A549 (cell line): ENCODE measurements around the gene LGR5. TPM values are rescaled to one million over a fixed set of nuclear protein-coding genes. Genes with fewer than 3 reads are reported as not detected.

ENCODE experiments used
- ATAC-seq, 2 experiments: fragments of 200-7000 bp in 1 of 2; fragments of >200 bp in 1 of 2; cut with Nextera tagmentation in 1 of 2; cut with Tn5 transposase in 1 of 2; 3 replicates each; pipeline versions ENCODE4 v1.8.0 to v1.9.1; 2018 to 2020; ENCODE audit warnings: mild to moderate bottlenecking in 1 of 2, moderate library complexity in 1 of 2
- CTCF ChIA-PET: fragments of 300-600 bp; sonication (Branson Sonifier 250); formaldehyde crosslinking; extraction: SDS; loops from one replicate; lab custom pipeline; 2021; ENCODE audit warnings: antibody characterized with exemption, inconsistent platforms; lab: Yijun Ruan, JAX
- POLR2A ChIA-PET: fragments of 350-600 bp; formaldehyde crosslinking; extraction: SDS; loops from one replicate; lab custom pipeline; 2021; ENCODE audit warnings: antibody characterized with exemption, inconsistent platforms; lab: Yijun Ruan, JAX
- DNase-seq, 2 experiments: peaks; one replicate each; pipeline versions ENCODE4 v3.0.0 to v3.0.0-alpha.2; 2011 to 2016; ENCODE audit warnings: low read depth in 1 of 2, low spot score in 1 of 2
- FAIRE-seq: peaks from 2 replicates; lab custom pipeline; 2011; peaks lifted over from hg19 to GRCh38; lab: Jason Lieb, UNC
- H3K27ac ChIP-seq, 2 experiments: fragments of >200 bp; sonication (Bioruptor Twin); formaldehyde crosslinking; 3 replicates each; pipeline ENCODE4 v1.5.1; 2016 to 2017
- H3K4me1 ChIP-seq: fragments of >200 bp; sonication (Bioruptor Twin); formaldehyde crosslinking; 3 replicates; pipeline ENCODE4 v1.6.1; 2016
- H3K4me2 ChIP-seq: fragments of >200 bp; sonication (Bioruptor Twin); formaldehyde crosslinking; 3 replicates; pipeline ENCODE4 v1.6.1; 2016
- H3K4me3 ChIP-seq: fragments of >200 bp; sonication (Bioruptor Twin); formaldehyde crosslinking; 3 replicates; pipeline ENCODE4 v1.5.1; 2016
- H3K9me3 ChIP-seq: fragments of >200 bp; sonication (Bioruptor Twin); formaldehyde crosslinking; 3 replicates; pipeline ENCODE4 v1.6.1; 2016
- BHLHE40 ChIP-seq: IDR thresholded peaks from 2 replicates; pipeline ENCODE4 v1.6.1; 2012; ENCODE audit warnings: low read depth, low read length, inconsistent platforms
- CBX8 ChIP-seq: fragments of 200-600 bp; sonication (generic); IDR thresholded peaks from 2 replicates; pipeline ENCODE4 v1.6.1; 2016
- CHD4 ChIP-seq: fragments of 200-600 bp; sonication (generic); IDR thresholded peaks from 2 replicates; pipeline ENCODE4 v1.6.1; 2016; ENCODE audit warnings: antibody characterized with exemption, mild to moderate bottlenecking, borderline replicate concordance
- EHF ChIP-seq: fragments of 250-450 bp; sonication (Bioruptor Pico); IDR thresholded peaks from 2 replicates; pipeline ENCODE4 v1.5.0; 2020; ENCODE audit warnings: mild to moderate bottlenecking
- EHMT2 ChIP-seq: fragments of 200-600 bp; sonication (generic); IDR thresholded peaks from 2 replicates; pipeline ENCODE4 v1.6.1; 2016; ENCODE audit warnings: antibody characterized with exemption, low read depth, mild to moderate bottlenecking, moderate library complexity
- EP300 ChIP-seq, 2 experiments: fragments of >200 bp; sonication (Bioruptor Twin); formaldehyde crosslinking; IDR thresholded peaks; 2 replicates in 1 of 2; 3 replicates in 1 of 2; pipeline ENCODE4 v1.6.1; 2016 to 2017
- FOSL2 ChIP-seq, 2 experiments: fragments of 450-650 bp in 1 of 2; fragments of >200 bp in 1 of 2; sonication (Bioruptor Twin) in 1 of 2; formaldehyde crosslinking; IDR thresholded peaks; 2 replicates each; pipeline versions ENCODE4 v1.5.0 to v1.6.1; 2016 to 2020; ENCODE audit warnings: mild to moderate bottlenecking in 1 of 2, moderate library complexity in 1 of 2
- FOXS1 ChIP-seq: fragments of 250-450 bp; sonication (Bioruptor Pico); IDR thresholded peaks from 2 replicates; pipeline ENCODE4 v1.5.0; 2020; ENCODE audit warnings: mild to moderate bottlenecking, moderate library complexity
- GATA3 ChIP-seq: IDR thresholded peaks from 2 replicates; pipeline ENCODE4 v1.6.1; 2012; ENCODE audit warnings: borderline replicate concordance
- HEYL ChIP-seq: fragments of 250-450 bp; sonication (Bioruptor Pico); IDR thresholded peaks from 2 replicates; pipeline ENCODE4 v1.8.0; 2021; ENCODE audit warnings: mild to moderate bottlenecking, moderate library complexity
- HOXB13 ChIP-seq: fragments of 250-450 bp; sonication (Bioruptor Pico); IDR thresholded peaks from 2 replicates; pipeline ENCODE4 v1.5.0; 2020; ENCODE audit warnings: low read depth, mild to moderate bottlenecking, moderate library complexity
- HOXB5 ChIP-seq: fragments of 250-450 bp; sonication (Bioruptor Pico); IDR thresholded peaks from 2 replicates; pipeline ENCODE4 v1.5.0; 2020; ENCODE audit warnings: mild to moderate bottlenecking, moderate library complexity
- JUN ChIP-seq, 2 experiments: fragments of >200 bp; sonication (Bioruptor Twin); formaldehyde crosslinking; IDR thresholded peaks; 2 replicates in 1 of 2; 3 replicates in 1 of 2; pipeline ENCODE4 v1.6.1; 2016 to 2017
- JUNB ChIP-seq: fragments of >200 bp; sonication (Bioruptor Twin); formaldehyde crosslinking; IDR thresholded peaks from 2 replicates; pipeline ENCODE4 v1.6.1; 2016
- KDM5A ChIP-seq: fragments of 200-600 bp; sonication (generic); IDR thresholded peaks from 2 replicates; pipeline ENCODE4 v1.6.1; 2016; ENCODE audit warnings: antibody characterized with exemption, mild to moderate bottlenecking
- MAFK ChIP-seq: fragments of 450-650 bp; IDR thresholded peaks from 2 replicates; pipeline ENCODE4 v1.6.1; 2014; ENCODE audit not compliant: partially characterized antibody
- NFE2L2 ChIP-seq: fragments of 150-350 bp; conservative IDR thresholded peaks from 2 replicates; pipeline ENCODE4 v1.6.1; 2014; ENCODE audit warnings: low read length
- NR3C1 ChIP-seq: fragments of >200 bp; sonication (Bioruptor Twin); formaldehyde crosslinking; IDR thresholded peaks from 3 replicates; pipeline ENCODE4 v1.6.1; 2017
- POLR2A ChIP-seq: IDR thresholded peaks from 2 replicates; pipeline ENCODE4 v1.6.1; 2012; ENCODE audit warnings: mild to moderate bottlenecking, low read length
- POLR2AphosphoS2 ChIP-seq: conservative IDR thresholded peaks from 2 replicates; pipeline ENCODE4 v1.6.1; 2012; ENCODE audit warnings: low read length, improper control_type of control experiment, inconsistent platforms
- RAD21 ChIP-seq, 2 experiments: fragments of >200 bp in 1 of 2; sonication (Bioruptor Twin) in 1 of 2; formaldehyde crosslinking in 1 of 2; IDR thresholded peaks in 1 of 2; conservative IDR thresholded peaks in 1 of 2; 2 replicates in 1 of 2; 3 replicates in 1 of 2; pipeline ENCODE4 v1.6.1; 2012 to 2018; ENCODE audit warnings: inconsistent platforms in 1 of 2
- RCOR1 ChIP-seq: fragments of 150-350 bp; IDR thresholded peaks from 2 replicates; pipeline ENCODE4 v1.6.1; 2014; ENCODE audit warnings: antibody characterized with exemption, low read length, low read depth
- TFCP2L1 ChIP-seq: fragments of 250-450 bp; sonication (Bioruptor Pico); IDR thresholded peaks from 2 replicates; pipeline ENCODE4 v1.5.0; 2021; ENCODE audit warnings: mild to moderate bottlenecking
- TP53 ChIP-seq: fragments of 250-450 bp; sonication (Bioruptor Pico); IDR thresholded peaks from 2 replicates; pipeline ENCODE4 v1.5.0; 2021; ENCODE audit warnings: mild to moderate bottlenecking, moderate library complexity
- ZC3H11A ChIP-seq: fragments of 450-650 bp; IDR thresholded peaks from 2 replicates; pipeline ENCODE4 v1.6.1; 2014; ENCODE audit warnings: antibody characterized with exemption, mild to moderate bottlenecking
- ZFP36 ChIP-seq: fragments of 450-650 bp; IDR thresholded peaks from 2 replicates; pipeline ENCODE4 v1.6.1; 2014; ENCODE audit warnings: borderline replicate concordance; ENCODE audit not compliant: partially characterized antibody
- ZNF302 ChIP-seq: fragments of 250-450 bp; sonication (Bioruptor Pico); IDR thresholded peaks from 2 replicates; pipeline ENCODE4 v1.9.0; 2021; ENCODE audit warnings: inconsistent platforms, mild to moderate bottlenecking, moderate library complexity
- WGBS: methylation state at CpG from one replicate; pipeline ENCODE4 v1.1.6; 2017; ENCODE audit errors: missing lambda C conversion rate; 5-methylcytosine and 5-hydroxymethylcytosine counted together
- polyA plus RNA-seq, 4 experiments: library from polyadenylated mRNA; depleted of rRNA in 3 of 4; stranded (reverse); fragments of >200 nt; fragmentation: RNase III in 1 of 4; extraction: RNeasy Plus Mini Kit Qiagen cat#74134 plus additional on column Dnase treatment in 1 of 4; gene quantifications; 2 replicates in 3 of 4; 3 replicates in 1 of 4; pipeline ENCODE4 v1.2.3, GENCODE V29; 2011 to 2017
- TF ChIP-seq, protein P1 (sequence below): fragments of 250-450 bp; sonication (Bioruptor Pico); IDR thresholded peaks from 2 replicates; pipeline ENCODE4 v1.5.0; 2020; ENCODE audit warnings: low read depth, mild to moderate bottlenecking, moderate library complexity
- TF ChIP-seq, protein P2 (sequence below): IDR thresholded peaks from 2 replicates; pipeline ENCODE4 v1.6.1; 2012

Gene LGR5
- polyA plus RNA-seq, 2 of the 4 experiments (the other 2 are of a cell fraction) = not detected

DNA sequence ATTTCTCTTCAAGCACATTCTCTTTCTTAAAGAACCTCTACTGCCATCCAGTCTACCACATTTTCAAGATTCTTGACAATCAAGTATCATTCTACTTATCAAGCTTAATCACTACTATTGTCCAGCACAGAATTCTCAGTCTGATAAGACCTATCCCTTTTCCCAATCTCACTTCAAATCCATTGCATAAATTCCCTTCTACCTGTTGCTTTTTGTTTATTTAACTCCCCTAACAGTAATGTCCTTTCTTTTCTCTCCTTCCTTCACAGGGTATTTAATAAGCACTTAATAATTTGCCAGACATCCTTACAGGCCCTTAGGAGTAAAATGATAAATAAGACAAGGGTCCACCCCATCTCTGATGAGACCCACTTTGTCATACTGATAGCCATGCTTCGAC lies 182.3 kb downstream of the LGR5 start:
- POLR2A ChIA-PET = no interaction called here
- DNase-seq = no peak
- no peak for TF ChIP-seq EHF (CRISPR knock-in tag)
- no peak for TF ChIP-seq POLR2AphosphoS2
- no peak for TF ChIP-seq JUN (IDR thresholded peaks at IDR 0.05)
- no peak for TF ChIP-seq TP53 (CRISPR knock-in tag)
- no peak for TF ChIP-seq MAFK
- no peak for TF ChIP-seq JUNB
- TF ChIP-seq EP300 (IDR thresholded peaks at IDR 0.05) = no peak
- no peak for TF ChIP-seq HOXB5 (CRISPR knock-in tag)
- TF ChIP-seq, all 56 proteins: peak for 0
- Histone ChIP-seq H3K4me1 (no peaks in the 10 kb centered on the region), H3K4me2 (no peak overlapping the region), H3K27ac (no peak overlapping the region), H3K4me3 (no peak overlapping the region), H3K9me3 (no peaks in the 10 kb centered on the region)
- WGBS = 100% methylated on average over 1 of the region's 1 CpG
- FAIRE-seq = no peak
- CTCF ChIA-PET = interaction anchor here (0.7 to 1.8 kb wide), 4 partner anchors 15 to 206 kb away, joined by 3 to 5 read pairs (median 4); no protein-coding TSS in a partner anchor
- no peak for ATAC-seq

DNA sequence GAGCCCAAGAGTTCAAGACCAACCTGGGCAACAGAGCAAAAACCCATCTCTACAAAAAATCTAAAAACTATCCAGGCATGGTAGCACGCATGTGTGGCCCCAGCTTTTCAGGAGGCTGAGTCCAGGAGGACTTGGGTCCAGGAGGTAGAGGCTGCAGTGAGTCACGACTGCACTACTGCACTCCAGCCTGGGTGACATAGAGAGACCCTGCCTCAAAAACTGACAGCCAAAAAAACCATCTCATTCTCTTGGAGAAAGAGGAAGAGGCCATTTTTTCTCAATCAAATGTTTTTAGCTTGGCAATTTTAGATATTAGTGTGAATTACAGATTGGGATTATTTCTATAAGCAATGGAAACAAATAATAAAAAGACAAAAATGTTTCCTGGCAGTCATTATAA lies 185.9 kb downstream of the LGR5 start:
- POLR2A ChIA-PET = no interaction called here
- Histone ChIP-seq H3K27ac (no peak overlapping the region), H3K4me1 (no peaks in the 10 kb centered on the region), H3K9me3 (no peaks in the 10 kb centered on the region), H3K4me3 (no peak overlapping the region), H3K4me2 (no peak overlapping the region)
- TF ChIP-seq NR3C1 (no peak), ZC3H11A (no peak), KDM5A (no peak), FOXS1 (no peak), ZNF302 (CRISPR knock-in tag) (no peak), EP300 (IDR thresholded peaks at IDR 0.05) (no peak), CHD4 (no peak), ZFP36 (no peak), POLR2A (no peak), BHLHE40 (no peak)
- DNase-seq = no peak
- CTCF ChIA-PET = interaction anchor here (0.6 to 1.8 kb wide), 3 partner anchors 11 to 1749 kb away, joined by 3 to 9 read pairs (median 4); no protein-coding TSS in a partner anchor
- no peak for FAIRE-seq
- no peak for ATAC-seq
- WGBS = 90% methylated on average over 2 of the region's 2 CpGs

DNA sequence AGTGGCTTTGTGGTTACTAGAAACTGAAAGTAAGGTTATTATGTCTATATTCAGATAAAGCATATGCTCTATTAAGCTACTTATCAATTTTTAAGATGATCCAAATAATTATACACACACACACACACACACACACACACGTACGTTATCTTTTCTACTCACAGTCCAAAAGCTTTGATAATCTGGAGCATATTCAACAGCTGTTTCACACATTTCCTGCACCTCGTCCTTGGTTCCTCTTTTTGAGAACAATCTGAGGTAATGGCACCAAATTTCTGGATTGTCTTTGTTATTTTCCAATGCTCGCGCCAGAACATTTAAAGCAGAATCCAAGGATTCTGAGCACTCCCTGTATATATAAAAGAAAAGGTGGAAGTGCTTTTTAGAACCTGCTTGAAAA lies 186.5 kb downstream of the LGR5 start:
- POLR2A ChIA-PET = no interaction called here
- Histone ChIP-seq H3K4me1 (no peaks in the 10 kb centered on the region), H3K27ac (no peak overlapping the region), H3K9me3 (no peaks in the 10 kb centered on the region), H3K4me2 (no peak overlapping the region), H3K4me3 (no peak overlapping the region)
- TF ChIP-seq TFCP2L1 (CRISPR knock-in tag) (no peak), JUN (IDR thresholded peaks at IDR 0.05) (no peak), FOSL2 (IDR thresholded peaks at IDR 0.05) (no peak), FOSL2 (CRISPR knock-in tag; IDR thresholded peaks at IDR 0.05) (no peak), CBX8 (no peak), EHMT2 (no peak), HEYL (CRISPR knock-in tag) (no peak)
- TF ChIP-seq, protein P1, sequence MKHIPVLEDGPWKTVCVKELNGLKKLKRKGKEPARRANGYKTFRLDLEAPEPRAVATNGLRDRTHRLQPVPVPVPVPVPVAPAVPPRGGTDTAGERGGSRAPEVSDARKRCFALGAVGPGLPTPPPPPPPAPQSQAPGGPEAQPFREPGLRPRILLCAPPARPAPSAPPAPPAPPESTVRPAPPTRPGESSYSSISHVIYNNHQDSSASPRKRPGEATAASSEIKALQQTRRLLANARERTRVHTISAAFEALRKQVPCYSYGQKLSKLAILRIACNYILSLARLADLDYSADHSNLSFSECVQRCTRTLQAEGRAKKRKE (CRISPR knock-in tag) = no peak
- CTCF ChIA-PET = interaction anchor here (0.6 to 1.8 kb wide), 3 partner anchors 10 to 1749 kb away, joined by 3 to 9 read pairs (median 4); no protein-coding TSS in a partner anchor
- DNase-seq = no peak
- no peak for ATAC-seq
- 96% methylated on average over 5 of the region's 5 CpGs for WGBS
- no peak for FAIRE-seq

DNA sequence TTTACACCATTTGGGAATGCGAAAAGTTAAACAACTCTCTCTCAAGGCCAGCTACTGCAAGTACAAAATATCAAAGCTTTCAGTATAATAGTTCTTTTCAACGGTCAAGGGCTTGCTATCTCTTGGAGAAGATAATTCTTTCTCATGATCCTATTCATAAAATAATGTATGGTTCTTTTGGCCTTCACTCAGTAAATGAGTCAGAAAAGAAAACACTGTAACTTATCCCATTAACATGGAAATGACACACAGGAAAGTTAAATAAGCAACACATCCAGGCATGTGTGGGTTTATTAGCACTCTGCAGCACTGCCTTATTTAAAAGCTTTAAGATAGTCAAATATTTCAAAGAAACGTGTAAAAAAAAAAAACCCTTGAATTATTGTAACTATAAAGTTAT lies 187.2 kb downstream of the LGR5 start:
- H3K9me3 ChIP-seq = no peaks in the 10 kb centered on the region
- no peaks in the 10 kb centered on the region for H3K4me1 ChIP-seq
- no peak overlapping the region for H3K27ac ChIP-seq
- POLR2A ChIA-PET = no interaction called here
- H3K4me2 ChIP-seq = no peak overlapping the region
- no peak for TF ChIP-seq ZFP36
- no peak for TF ChIP-seq CHD4
- TF ChIP-seq NFE2L2 = no peak
- no peak for TF ChIP-seq MAFK
- TF ChIP-seq FOSL2 (IDR thresholded peaks at IDR 0.05) = no peak
- TF ChIP-seq FOSL2 (CRISPR knock-in tag; IDR thresholded peaks at IDR 0.05) = no peak
- no peak for TF ChIP-seq GATA3
- TF ChIP-seq RAD21 (conservative IDR thresholded peaks at IDR 0.05 in 1 of 2, IDR thresholded peaks at IDR 0.05 in 1 of 2) = no peak
- TF ChIP-seq, protein P2, sequence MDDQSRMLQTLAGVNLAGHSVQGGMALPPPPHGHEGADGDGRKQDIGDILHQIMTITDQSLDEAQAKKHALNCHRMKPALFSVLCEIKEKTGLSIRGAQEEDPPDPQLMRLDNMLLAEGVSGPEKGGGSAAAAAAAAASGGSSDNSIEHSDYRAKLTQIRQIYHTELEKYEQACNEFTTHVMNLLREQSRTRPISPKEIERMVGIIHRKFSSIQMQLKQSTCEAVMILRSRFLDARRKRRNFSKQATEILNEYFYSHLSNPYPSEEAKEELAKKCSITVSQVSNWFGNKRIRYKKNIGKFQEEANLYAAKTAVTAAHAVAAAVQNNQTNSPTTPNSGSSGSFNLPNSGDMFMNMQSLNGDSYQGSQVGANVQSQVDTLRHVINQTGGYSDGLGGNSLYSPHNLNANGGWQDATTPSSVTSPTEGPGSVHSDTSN = no peak
- TF ChIP-seq, protein P1 (CRISPR knock-in tag) = no peak
- no peak for TF ChIP-seq TFCP2L1 (CRISPR knock-in tag)
- no peak for TF ChIP-seq HOXB13 (CRISPR knock-in tag)
- TF ChIP-seq RCOR1 = no peak
- TF ChIP-seq TP53 (CRISPR knock-in tag) = no peak
- TF ChIP-seq POLR2A = no peak
- ATAC-seq (no peak), DNase-seq (no peak), FAIRE-seq (no peak)
- H3K4me3 ChIP-seq = no peak overlapping the region
- CTCF ChIA-PET = interaction anchor here (0.5 to 1.8 kb wide), 3 partner anchors 10 to 120 kb away, joined by 3 to 9 read pairs (median 4); no protein-coding TSS in a partner anchor
- WGBS = 49% methylated on average over 3 of the region's 3 CpGs
